Measurements from ENCODE around the gene TMEM79. TPM values are rescaled to one million over a fixed set of nuclear protein-coding genes. Genes with fewer than 3 reads are reported as not detected.

TMEM79 gene
- total RNA-seq, 1 experiment from 2014 or later: 10.4 TPM

GRCh38 chr1:156282479-156283222 lies 1.5 kb upstream of the TMEM79 start, which contains the start of gene SMG5:
Gene SMG5 (minus strand): TSS chr1:156282825. CDS start chr1:156282680, 145 bp downstream.
- TF ChIP-seq CTCF (conservative IDR thresholded peaks at IDR 0.05) (no peak), EZH2 (IDR thresholded peaks at IDR 0.05; ENCODE audit: low read depth) (no peak)
- intact Hi-C loops (cut with micrococcal nuclease; ENCODE audit: unreplicated experiment): loop anchor here (1.0 to 5.0 kb wide), 2 partner anchors 228 to 305 kb away; partner anchors contain the start of genes ARHGEF2 and LAMTOR2
- Histone ChIP-seq H2AFZ (peak within 1 kb of the TSS; percentile 83), H3K79me2 (ENCODE audit: low read depth) (peaks cover 74% of the 10 kb centered on the region), H3K4me2 (peak within 1 kb of the TSS; percentile 96), H3K4me1 (replicated peaks; ENCODE audit: insufficient read depth) (peaks cover 30% of the 10 kb centered on the region), H4K20me1 (ENCODE audit: insufficient read depth) (peaks cover 16% of the 10 kb centered on the region), H3K4me3 (peak within 1 kb of the TSS; percentile 97), H3K27ac (peak within 1 kb of the TSS; percentile 85), H3F3A (ENCODE audit: insufficient read depth, low read depth) (peaks cover 30% of the 10 kb centered on the region; the same call in 1 of the 2 replicates), H3K36me3 (ENCODE audit: low read depth) (peaks cover 17% of the 10 kb centered on the region; the same call in 1 of the 2 replicates), H3K27me3 (ENCODE audit: insufficient read depth, low read depth) (no peaks in the 10 kb centered on the region), H3K9me2 (ENCODE audit: insufficient read depth) (no peaks in the 10 kb centered on the region), H3K9me3 (ENCODE audit: insufficient read depth, low read depth) (no peaks in the 10 kb centered on the region)
- peak; percentile 93 to 95 for DNase-seq
- POLR2A ChIA-PET (ENCODE audit: unreplicated experiment): interaction anchor here (0.6 to 1.0 kb wide), 5 partner anchors 46 to 221 kb away, joined by 3 to 9 read pairs (median 4); partner anchors contain the start of gene PMF1
- CTCF ChIA-PET: interaction anchor here (1.0 kb wide), 1 partner anchor 8 kb away, joined by 3 read pairs; no protein-coding TSS in a partner anchor
- no TSS peak for BruUV-seq (replicated peaks)

- TF ChIP-seq CTCF (conservative IDR thresholded peaks at IDR 0.05) (no peak), EZH2 (IDR thresholded peaks at IDR 0.05; ENCODE audit: low read depth) (no peak)
- peaks cover 30% of the 10 kb centered on the region for H3K4me1 ChIP-seq (replicated peaks; ENCODE audit: insufficient read depth)
- H3K27ac ChIP-seq: peak overlapping the region; percentile 85; the same call in 1 of the 2 replicates
- H3K27me3 ChIP-seq (ENCODE audit: insufficient read depth, low read depth): no peaks in the 10 kb centered on the region
- peaks cover 66% of the 10 kb centered on the region for H3K79me2 ChIP-seq (ENCODE audit: low read depth)
- no peaks in the 10 kb centered on the region for H3K9me2 ChIP-seq (ENCODE audit: insufficient read depth)
- ChIA-PET CTCF (interaction anchor here (0.5 kb wide), 1 partner anchor 217 kb away, joined by 3 read pairs; the partner anchor contains the start of gene MEF2D), POLR2A (ENCODE audit: unreplicated experiment) (interaction anchor here (0.5 to 0.9 kb wide), 5 partner anchors 46 to 378 kb away, joined by 3 to 10 read pairs (median 3); no protein-coding TSS in a partner anchor)
- H3K36me3 ChIP-seq (ENCODE audit: low read depth): peaks cover 11% of the 10 kb centered on the region; the same call in 1 of the 2 replicates
- BruUV-seq (replicated peaks): no TSS peak
- H2AFZ ChIP-seq: peak overlapping the region; percentile 83
- peak overlapping the region; percentile 96 for H3K4me2 ChIP-seq
- peaks cover 16% of the 10 kb centered on the region for H4K20me1 ChIP-seq (ENCODE audit: insufficient read depth)
- intact Hi-C loops (cut with micrococcal nuclease; ENCODE audit: unreplicated experiment): loop anchor here (5.0 kb wide), 1 partner anchor 306 kb away; the partner anchor contains the start of gene ARHGEF2
- peak overlapping the region; percentile 97 for H3K4me3 ChIP-seq
- peaks cover 23% of the 10 kb centered on the region; the same call in 1 of the 2 replicates for H3F3A ChIP-seq (ENCODE audit: insufficient read depth, low read depth)
- DNase-seq: no peak
- H3K9me3 ChIP-seq (ENCODE audit: insufficient read depth, low read depth): no peaks in the 10 kb centered on the region
Observed at GRCh38 chr1:156283521-156283920, 604 bp upstream of the TMEM79 start.

GRCh38 chr1:156284757-156285156 lies 632 bp downstream of the TMEM79 start:
- POLR2A ChIA-PET (ENCODE audit: unreplicated experiment): interaction anchor here (0.6 kb wide), 1 partner anchor 15 kb away, joined by 3 read pairs; the partner anchor contains the start of gene VHLL
- peak in 1 of 2 experiments; percentile 21 for DNase-seq
- CTCF ChIA-PET: no interaction called here
- H3K4me3 ChIP-seq: peak overlapping the region; percentile 97
- BruUV-seq (replicated peaks): no TSS peak
- intact Hi-C loops (cut with micrococcal nuclease; ENCODE audit: unreplicated experiment): loop anchor here (5.0 kb wide), 1 partner anchor 307 kb away; the partner anchor contains the start of gene ARHGEF2
- no peaks in the 10 kb centered on the region for H3K27me3 ChIP-seq (ENCODE audit: insufficient read depth, low read depth)
- H3K27ac ChIP-seq: peak overlapping the region; percentile 23; the same call in 1 of the 2 replicates
- H2AFZ ChIP-seq: peak overlapping the region; percentile 49; the same call in 1 of the 2 replicates
- peaks cover 30% of the 10 kb centered on the region for H3K4me1 ChIP-seq (replicated peaks; ENCODE audit: insufficient read depth)
- peak overlapping the region; percentile 96 for H3K4me2 ChIP-seq
- TF ChIP-seq CTCF (conservative IDR thresholded peaks at IDR 0.05) (no peak), EZH2 (IDR thresholded peaks at IDR 0.05; ENCODE audit: low read depth) (no peak)
- H3K9me3 ChIP-seq (ENCODE audit: insufficient read depth, low read depth): no peaks in the 10 kb centered on the region
- peaks cover 23% of the 10 kb centered on the region; the same call in 1 of the 2 replicates for H3F3A ChIP-seq (ENCODE audit: insufficient read depth, low read depth)
- H3K9me2 ChIP-seq (ENCODE audit: insufficient read depth): no peaks in the 10 kb centered on the region
- H3K36me3 ChIP-seq (ENCODE audit: low read depth): 0 out of 2 replicates have a peak, but pooled peaks cover 11% of the 10 kb centered on the region
- H3K79me2 ChIP-seq (ENCODE audit: low read depth): peaks cover 54% of the 10 kb centered on the region
- H4K20me1 ChIP-seq (ENCODE audit: insufficient read depth): peaks cover 9% of the 10 kb centered on the region
